GM13977 (cell line): ENCODE measurements around the gene FILIP1L.

ENCODE experiments used
- DNase-seq: peaks from one replicate; pipeline ENCODE4 v3.0.0; 2012; ENCODE audit warnings: low spot score
- CTCF ChIP-seq: IDR thresholded peaks from 2 replicates; pipeline ENCODE4 v1.5.1; 2012; ENCODE audit warnings: mild to moderate bottlenecking, control low read depth; ENCODE audit not compliant: insufficient read depth; ENCODE audit errors: extremely low read depth, missing control alignments
- in situ Hi-C: fragments of 300-500 bp; cut with MboI; formaldehyde crosslinking; loops from one replicate; pipeline ENCODE4 v1.12.0; 2022; ENCODE audit warnings: low sequenced_read_pairs, low pct_unique_long_range_greater_than_20kb, mixed read lengths, inconsistent platforms; ENCODE audit not compliant: unreplicated experiment

FILIP1L gene

GRCh38 chr3:100155590-100155989 lies 41.3 kb upstream of the FILIP1L start:
- DNase-seq = no peak
- no peak for TF ChIP-seq CTCF
- in situ Hi-C loops = no loop called here

- in situ Hi-C loops = no loop called here
- DNase-seq = no peak
- TF ChIP-seq CTCF = no peak
These were observed 40.8 kb upstream of the FILIP1L start for GRCh38 chr3:100155128-100155527.

GRCh38 chr3:100154171-100154570 lies 39.9 kb upstream of the FILIP1L start:
- no peak for TF ChIP-seq CTCF
- DNase-seq = no peak
- in situ Hi-C loops = no loop called here

- no peak for DNase-seq
- no peak for TF ChIP-seq CTCF
- in situ Hi-C loops = no loop called here
These were observed 36.9 kb upstream of the FILIP1L start for GRCh38 chr3:100151024-100151707.

- in situ Hi-C loops = no loop called here
These were observed 36.2 kb upstream of the FILIP1L start for GRCh38 chr3:100150473-100150872.

GRCh38 chr3:100149713-100150415 lies 35.6 kb upstream of the FILIP1L start:
- no peak for DNase-seq
- in situ Hi-C loops = no loop called here
- no peak for TF ChIP-seq CTCF

More at GRCh38 chr3:100150473-100150872, 36.2 kb upstream of the FILIP1L start:
- no peak for DNase-seq
- no peak for TF ChIP-seq CTCF
